ENCODE data around the gene NAGK.
"Not testable (repeated sequence)": the region's sequence is repeated elsewhere in the genome, so short reads cannot be mapped to it uniquely, and the experiment has no call there.

The NAGK gene

DNA sequence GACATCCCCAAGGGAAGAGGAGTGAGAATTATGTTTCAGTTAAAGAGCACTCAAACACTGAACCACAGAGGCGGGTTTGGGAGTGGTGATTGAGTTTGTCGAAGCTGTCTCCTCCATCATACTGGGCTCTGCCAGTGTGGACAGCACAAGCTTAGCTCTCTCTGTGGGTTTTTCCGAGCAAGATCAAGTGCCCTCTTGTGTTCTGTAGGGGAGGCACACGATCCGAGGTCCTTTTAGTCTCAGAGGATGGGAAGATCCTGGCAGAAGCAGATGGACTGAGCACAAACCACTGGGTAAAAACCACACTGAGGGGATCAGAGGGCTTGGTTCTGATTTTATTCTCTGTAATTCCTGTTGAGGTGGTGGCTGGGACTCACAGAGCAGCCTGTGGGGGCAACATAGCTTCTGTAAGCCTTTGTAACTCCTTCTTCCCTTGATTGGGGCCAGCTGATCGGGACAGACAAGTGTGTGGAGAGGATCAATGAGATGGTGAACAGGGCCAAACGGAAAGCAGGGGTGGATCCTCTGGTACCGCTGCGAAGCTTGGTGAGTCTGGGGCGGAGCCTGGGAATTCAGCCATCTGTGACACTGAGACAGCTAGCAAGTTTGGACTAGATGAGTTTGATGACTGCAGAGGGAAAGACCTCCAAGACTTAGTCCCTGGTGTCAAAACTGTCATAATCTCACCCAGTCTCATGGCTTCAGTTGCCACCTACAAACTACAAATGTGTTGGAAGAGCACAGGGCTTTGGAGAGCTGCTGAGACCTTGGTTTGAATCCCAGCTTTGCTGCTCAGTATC lies 2.0 kb downstream of the NAGK start:
- peak; percentile 57 to 72 for DNase-seq

DNA sequence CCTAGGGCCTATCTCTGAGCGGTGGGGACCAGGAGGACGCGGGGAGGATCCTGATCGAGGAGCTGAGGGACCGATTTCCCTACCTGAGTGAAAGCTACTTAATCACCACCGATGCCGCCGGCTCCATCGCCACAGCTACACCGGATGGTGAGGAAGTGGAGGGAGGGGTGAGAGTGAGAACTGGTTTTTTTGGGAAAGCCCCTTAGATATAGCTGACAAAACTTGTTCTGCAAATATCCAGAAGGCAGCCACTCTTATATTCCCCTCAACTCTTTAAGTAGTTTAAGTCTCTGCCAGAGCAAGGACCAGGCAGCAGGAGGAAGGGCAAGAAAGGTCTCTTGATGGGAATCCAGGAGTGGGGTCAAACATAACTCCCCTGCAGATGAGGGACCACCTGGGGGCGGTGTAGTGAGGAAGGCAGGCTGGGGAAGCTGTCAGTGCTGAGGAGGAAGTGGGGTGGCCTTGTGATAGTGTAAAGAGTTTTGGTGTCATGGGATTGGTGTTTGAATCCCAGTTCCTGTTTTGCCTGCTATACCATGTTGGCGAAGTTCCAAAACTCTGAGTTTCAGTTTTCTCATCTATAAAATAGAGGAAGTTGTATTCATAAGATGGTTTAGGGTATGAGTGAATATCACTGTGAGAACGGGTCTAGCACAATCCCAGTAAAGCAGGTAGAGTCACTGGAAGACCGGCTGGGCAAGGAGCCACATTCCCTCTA lies 3.4 kb downstream of the NAGK start:
- peak; percentile 96 to 97 for DNase-seq

DNA sequence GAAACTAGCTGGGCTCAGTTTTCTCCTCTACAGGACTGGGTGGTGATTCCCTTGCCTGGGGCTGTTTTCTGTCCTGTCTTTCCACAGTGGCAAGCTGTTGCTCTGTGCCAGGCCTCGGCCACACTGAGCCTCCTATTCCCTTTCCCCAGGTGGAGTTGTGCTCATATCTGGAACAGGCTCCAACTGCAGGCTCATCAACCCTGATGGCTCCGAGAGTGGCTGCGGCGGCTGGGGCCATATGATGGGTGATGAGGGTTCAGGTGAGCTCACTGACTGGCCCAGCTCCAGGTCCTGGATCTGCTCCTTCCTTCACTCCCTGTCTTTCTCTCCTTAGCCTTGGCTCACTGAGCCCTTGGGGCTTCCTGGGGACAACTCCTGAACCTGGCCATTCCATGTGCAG lies 4.0 kb downstream of the NAGK start:
- no peak for DNase-seq

DNA sequence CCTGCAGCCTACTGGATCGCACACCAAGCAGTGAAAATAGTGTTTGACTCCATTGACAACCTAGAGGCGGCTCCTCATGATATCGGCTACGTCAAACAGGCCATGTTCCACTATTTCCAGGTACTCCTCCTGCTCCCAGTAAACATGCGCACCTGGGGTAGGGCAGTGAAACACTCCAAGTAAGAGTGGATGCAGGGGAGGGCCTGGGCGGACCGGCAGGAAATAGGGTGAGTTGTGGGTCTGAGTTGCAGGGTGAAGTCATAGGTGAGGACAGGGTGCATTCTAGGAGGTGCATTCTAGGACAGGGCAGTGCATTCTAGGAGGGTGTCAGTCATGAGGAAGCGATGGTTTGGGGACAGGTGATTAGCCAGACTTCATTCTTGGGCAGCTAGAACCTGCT lies 5.0 kb downstream of the NAGK start:
- DNase-seq: no peak

DNA sequence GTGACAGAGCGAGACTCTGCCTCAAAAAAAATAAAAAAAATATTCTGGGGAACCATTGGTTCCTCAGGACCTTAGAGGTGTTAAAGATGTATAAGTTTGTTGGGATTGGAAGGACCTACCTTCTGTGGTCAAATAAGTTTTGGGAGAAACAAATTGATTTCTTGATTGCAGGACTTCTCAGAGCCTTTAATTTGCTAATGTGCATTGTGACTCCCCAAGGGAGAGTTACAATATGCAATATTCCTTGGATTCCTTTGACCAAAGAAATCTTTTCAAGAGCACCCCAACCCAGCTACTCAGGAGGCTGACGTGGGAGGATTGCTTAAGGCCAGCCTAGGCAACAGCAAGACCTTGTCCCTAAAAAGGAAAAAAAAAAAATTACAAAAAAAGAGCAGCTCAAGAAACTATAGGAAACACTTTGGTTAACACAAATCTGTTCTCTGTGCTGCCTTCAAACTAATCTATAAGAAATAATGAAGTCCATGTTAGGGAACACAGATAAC lies 6.5 kb downstream of the NAGK start:
- DNase-seq: no peak

DNA sequence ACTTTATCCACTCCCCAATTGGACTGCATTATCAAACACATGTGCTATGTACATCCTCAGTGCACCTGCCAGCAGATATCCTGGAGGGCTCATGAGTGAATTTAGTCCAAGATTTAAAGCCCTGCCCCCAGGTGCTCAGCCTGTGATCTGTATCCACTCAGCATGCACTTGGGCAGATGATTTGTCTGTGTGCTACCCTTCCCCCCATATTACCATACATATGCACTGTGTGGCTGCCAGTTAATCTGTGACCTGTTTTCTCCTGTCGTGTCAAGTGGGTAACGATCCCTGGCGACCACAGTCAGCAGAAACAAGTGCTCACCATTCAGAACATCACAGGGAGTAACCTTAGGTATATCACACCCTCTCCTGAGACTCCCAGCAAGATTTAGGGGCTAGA lies 10.2 kb downstream of the NAGK start:
- no peak for DNase-seq

DNA sequence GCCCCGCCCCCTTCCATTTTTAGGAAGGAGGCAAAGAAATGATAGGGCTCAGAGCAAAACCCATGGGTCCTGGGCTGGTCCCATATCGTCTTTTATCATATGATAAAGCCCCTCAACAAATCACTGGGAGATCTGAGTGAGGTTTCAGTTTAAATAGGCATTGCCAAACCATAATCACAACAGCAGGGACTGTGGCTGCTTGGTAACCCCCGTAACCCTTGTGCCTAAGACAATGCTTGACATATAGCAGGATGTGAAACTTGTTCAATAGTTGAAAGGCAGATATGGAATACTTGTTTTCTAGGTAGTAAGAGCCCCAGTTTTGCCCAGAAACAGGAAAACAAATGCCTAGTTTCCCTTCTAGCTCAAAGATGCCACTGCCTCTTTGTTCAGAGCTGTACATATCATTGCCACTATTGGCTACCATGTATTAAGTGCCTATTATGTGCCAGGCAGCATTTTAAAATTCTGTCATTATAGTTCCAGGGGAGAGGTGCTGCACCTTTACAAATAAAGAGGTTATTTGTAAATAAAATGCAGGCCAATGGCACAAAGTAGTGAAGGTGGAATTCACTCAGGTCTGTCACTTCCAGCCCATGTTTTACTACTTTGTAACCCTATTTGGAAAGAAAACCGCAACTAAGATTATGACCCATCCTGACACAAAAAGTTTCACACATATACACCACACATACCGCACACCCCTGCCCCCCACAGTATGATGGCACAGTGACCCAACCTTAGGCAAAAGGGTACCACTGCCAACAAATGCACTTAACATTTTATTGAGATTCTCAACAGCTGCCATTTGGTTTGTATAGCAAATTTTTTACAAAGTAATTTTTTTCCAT lies 14.2 kb downstream of the NAGK start:
- DNase-seq: no peak

DNA sequence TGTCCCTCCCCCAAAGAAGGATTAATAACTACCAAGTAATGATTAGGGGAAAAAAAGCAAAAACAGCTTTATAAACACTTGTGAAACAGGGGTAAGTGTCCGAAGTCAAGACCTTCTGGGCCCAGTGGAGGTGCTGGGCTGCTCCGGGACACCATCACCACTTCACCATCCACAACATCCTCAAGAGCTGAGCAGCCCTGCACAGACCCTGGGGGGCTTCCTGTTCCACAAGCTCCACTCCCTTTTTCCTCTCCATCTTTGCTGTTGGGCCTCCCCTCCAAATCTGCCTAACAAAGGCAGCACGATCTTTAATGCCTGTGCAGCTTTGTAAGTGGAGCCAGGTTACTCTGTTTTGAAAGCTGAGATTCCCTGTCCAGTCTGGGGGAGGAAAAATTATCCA lies 14.8 kb downstream of the NAGK start:
- not testable (repeated sequence) for DNase-seq

DNA sequence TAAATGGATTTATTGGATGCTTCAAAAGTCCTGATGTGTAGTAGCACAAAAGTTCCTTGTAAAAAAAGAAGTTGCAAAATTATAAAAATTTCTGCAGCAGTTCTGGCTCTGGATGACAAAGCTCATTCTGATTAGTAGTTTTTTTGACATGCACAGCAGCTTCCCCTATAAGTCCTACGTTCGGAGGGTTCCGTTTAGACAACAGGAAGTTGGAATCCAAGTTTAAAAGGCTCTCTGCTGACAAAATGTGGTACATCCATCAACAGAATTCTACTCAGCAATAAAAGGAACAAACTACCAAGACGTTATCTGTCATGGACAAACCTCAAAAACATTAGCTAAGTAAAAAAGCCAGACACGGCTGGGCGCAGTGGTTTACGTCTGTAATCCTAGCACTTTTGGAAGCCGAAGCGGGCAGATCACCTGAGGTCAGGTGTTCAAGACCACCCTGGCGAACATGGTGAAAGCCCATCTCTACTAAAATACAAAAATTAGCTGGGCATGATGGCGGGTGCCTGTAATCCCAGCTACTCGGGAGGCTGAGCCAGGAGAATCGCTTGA lies 15.4 kb downstream of the NAGK start:
- not testable (repeated sequence) for DNase-seq

DNA sequence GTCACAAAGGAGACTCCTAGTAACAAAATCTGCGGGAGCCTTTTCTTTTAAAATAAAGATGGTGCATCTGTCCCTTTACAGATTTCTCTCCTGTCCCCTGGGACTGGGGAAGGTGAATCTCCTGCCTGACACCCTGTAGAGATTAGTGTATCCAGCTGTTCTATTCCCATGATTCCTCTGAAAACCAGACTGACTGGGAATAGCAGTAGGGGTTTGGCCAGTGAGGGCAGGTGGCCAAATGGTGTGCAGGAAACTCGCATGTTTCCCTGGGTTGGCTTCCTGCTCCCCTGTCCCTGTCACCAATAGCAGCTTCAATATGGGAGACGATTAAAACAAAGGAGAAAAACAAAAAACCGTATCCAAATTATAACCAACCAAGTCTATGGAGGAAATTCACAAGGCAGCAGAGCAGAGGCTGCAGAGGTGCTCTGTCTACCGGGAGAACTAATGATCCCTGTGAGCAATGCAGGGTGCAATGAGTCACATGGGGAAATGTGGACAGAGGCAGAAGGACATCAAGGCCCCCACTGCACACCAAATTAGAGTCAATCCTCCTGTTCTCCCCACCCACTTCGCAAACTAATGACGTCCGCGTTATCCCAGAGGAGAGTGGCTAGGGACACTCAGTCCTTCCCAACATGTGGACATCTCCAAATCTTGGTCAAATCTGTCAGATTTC lies 17.0 kb downstream of the NAGK start:
- not testable (repeated sequence) for DNase-seq

DNA sequence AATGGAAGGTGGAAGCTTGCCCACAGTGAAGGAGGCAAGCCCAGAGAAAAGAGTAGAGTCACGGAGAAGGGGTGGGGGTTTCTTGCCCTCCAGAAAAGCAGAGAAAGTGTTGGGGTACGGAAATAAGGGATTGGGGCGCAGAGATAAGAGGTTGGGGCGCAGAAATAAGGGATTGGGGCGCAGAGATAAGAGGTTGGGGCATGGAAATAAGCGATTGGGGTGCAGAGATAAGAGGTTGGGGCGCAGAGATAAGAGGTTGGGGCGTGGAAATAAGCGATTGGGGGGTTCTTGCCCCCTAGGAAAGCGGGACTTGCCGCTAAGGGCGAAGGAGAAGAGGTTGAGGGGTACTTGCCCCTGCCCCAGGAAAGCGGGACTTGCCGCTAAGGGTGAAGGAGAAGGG lies 21.0 kb downstream of the NAGK start:
- not testable (repeated sequence) for DNase-seq

DNA sequence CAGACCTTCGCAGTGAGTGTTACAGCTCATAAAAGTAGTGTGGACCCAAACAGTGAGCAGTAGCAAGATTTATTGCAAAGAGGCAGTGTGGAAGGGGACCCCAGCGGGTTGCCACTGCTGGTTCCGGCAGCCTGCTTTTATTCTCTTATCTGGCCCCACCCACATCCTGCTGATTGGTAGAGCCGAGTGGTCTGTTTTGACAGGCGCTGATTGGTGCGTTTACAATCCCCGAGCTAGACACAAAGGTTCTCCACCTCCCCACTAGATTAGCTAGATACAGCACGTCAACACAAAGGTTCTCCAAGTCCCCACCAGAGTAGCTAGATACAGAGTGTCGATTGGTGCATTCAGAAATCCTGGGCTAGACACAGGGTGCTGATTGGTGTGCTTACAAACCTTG lies 23.4 kb downstream of the NAGK start:
- DNase-seq: not testable (repeated sequence)

DNA sequence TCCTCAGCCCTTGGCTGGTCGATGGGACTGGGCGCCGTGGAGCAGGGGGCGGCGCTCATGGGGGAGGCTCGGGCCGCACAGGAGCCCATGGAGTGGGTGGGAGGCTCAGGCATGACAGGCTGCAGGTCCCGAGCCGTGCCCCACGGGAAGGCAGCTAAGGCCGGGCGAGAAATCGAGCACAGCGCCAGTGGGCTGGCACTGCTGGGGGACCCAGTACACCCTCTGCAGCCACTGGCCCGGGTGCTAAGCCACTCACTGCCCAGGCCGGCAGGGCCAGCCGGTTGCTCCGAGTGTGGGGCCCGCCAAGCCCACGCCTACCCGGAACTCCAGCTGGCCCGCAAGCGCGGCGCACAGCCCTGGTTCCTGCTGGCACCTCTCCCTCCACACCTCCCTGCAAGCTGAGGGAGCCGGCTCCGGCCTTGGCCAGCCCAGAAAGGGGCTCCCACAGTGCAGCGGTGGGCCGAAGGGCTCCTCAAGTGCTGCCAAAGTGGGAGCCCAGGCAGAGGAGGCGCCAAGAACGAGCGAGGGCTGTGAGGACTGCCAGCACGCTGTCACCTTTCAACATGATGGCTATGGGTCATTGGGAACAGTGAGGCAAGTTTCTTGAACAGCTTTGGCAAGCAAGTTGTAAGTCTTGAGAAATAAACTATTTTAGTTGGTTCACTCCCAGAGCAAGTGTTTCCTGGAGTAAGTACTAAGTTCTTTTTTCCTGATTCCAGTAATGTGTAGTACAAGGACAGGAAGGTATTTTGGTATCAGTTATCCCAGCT lies 24.2 kb downstream of the NAGK start:
- DNase-seq: not testable (repeated sequence)

DNA sequence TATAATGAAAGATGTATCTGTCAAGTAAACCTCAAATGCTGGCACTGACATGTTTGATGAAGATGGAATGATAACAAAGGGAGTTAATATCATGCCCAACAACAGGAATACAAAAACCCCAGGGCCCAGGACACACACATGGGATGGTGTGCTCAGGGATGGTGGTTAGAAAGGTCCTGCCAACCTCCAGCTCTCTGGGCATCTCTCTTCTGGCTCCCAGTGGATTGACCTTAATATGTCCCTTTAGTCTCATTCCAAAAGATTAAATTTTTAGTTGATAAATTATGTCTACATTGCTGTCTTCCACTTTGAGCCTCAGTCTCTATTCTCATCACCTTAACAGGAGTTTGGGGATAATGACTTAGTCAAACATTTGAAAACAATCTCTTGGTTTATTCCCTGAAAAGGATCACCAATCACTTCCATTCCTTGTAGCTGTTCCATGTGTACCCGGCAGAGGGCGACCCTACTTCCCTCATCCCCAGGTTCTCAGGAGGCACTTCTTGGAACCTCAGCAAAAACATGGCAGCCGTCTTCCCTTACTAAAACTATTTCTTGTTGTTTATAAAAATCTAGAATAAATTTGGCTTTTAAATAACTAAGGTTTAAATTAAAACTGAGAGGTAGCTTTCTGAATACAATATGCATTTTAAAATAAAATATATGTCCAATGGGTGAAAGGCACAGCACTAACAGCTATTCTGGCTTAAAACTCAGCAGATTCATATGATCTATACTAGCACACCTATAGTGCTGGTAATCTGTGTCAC lies 31.9 kb downstream of the NAGK start:
- peak; percentile 52 to 56 for DNase-seq

DNA sequence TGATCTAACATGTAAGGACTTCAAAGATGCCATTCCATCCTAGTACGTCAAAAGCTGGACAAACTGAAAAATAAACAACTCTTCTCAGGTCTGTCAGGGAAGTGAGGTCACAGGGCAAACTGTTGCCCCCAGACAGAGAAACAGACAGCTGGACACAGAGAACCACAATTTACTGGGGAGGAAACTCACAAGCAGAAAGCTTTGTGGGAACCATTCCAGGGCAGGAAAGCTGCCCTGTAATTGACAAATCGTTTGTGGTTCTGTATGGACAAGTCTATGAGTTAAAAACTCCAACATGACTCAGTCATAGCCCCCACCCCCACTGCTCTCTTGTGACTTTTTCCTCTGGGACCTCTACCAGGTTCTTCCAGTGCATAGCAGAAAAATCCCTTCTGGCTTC lies 33.2 kb downstream of the NAGK start:
- DNase-seq: no peak

DNA sequence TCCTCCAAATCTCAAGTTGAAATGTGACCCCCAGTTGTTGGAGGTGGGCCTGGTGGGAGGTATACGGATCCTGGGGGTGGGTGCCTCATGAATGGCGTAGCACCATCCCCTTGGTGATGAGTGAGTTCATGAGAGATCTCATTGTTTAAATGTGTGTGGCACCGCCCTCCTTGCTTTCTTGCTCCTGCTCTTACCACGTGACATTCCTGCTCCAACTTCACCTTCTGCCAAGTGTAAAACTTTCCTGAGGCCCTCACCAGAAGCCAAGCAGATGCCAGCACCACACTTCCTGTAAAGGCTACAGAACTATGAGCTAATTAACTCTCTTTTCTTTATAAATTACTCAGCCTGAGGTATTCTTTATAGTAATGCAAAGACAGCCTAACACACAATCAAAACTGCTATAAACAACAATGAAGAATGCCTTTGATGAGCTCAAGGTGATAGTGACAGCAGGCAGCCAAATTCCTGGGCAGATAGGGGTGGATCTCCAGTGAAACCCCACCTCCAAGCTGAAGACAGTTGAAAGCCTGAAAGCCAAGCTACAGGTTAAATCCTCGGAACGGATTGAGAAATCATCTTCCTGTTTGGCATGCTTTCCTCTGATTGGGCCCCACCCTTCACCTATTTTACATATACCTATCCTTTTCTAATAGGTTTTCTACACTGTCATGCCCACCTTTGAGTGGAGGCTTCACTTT lies 34.7 kb downstream of the NAGK start:
- DNase-seq: no peak

DNA sequence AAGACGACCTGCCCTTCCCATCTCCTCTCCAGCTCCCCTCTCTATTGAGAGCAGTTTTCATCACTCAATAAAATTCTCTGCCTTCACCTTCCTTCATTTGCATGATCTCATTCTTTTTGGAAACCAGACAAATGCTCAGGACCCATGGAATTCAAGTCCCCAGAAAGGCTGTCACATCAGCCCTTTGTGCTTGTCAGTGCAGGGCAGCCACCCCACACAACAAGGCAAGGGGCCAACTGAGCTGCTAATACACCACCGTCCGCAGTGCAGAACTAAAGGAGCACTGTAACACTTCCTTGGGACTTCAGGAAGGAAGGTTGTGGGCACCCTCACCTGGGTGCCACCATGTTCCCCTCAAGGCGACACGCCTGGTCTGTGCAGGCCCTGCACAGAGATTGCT lies 35.4 kb downstream of the NAGK start:
- no peak for DNase-seq

DNA sequence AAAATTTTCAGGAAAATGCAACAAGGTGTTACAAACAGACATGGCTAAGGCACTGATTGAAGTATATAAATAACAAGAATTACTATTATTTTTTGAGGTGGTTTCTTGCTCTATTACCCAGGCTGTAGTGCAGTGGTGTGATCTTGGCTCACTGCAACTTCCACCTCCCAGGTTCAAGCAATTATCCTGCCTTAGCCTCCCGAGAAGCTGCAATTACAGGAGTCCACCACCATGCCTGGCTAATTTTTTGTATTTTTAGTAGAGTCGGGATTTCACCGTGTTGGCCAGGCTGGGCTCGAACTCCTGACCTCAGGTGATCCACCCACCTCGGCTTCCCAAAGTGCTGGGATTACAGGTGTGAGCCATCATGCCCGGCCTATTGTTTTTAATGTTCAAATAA lies 38.0 kb downstream of the NAGK start:
- not testable (repeated sequence) for DNase-seq

DNA sequence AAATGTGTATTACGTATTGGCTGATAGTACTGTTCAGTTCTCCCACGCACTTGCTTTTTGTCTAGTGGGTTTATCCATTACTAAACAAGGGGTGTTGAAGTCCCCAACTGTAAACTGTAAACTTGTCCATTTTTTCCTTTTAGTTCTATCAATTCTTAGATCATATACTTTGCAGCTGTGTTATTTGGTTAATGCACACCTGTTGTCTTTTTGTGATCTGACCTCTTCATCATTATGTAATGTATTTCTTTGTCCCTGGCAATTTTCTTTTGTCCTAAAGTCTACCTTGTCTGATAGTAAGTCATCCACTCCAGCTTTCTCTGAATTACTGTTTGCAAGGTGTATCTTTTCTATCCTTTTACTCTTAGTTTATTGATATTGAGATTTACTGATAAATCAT lies 39.6 kb downstream of the NAGK start:
- DNase-seq: no peak

DNA sequence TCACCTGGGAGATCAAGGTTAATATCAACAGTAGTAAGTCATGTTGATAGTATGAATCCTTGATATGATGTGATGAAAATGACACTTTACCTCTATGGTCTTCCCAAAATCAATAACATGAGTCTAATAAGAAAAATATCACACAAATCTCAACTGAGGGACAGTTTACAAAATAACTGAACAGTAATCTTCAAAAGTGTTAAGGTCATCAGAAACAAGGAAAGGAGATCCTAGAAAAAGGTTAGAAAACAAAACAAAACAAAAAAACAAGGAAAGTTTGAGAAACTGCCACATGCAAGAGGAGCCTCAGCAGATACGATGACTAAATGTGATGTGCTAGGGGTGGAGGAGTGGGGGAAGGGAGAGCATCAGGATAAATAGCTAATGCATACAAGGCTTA lies 45.4 kb downstream of the NAGK start:
- no peak for DNase-seq
